ENCODE measurements around the gene MGAT2.

The MGAT2 gene

GRCh38 chr14:49620182-49621113, at the start of gene MGAT2, which contains the start of gene RPL36AL:
MGAT2 (plus strand) TSS chr14:49620799; CDS start chr14:49621269, 470 bp downstream.
RPL36AL (minus strand) TSS chr14:49620626; CDS start chr14:49619104, 1,522 bp downstream.
- peak; percentile 97 for DNase-seq

- no peak for DNase-seq
These were observed 46.6 kb upstream of the MGAT2 start for GRCh38 chr14:49574038-49574437.

GRCh38 chr14:49578141-49578540, 42.5 kb upstream of the MGAT2 start:
- DNase-seq: no peak

- no peak for DNase-seq
These were observed 40.8 kb upstream of the MGAT2 start for GRCh38 chr14:49579841-49580240.

- DNase-seq: peak; percentile 26
These were observed 39.1 kb upstream of the MGAT2 start for GRCh38 chr14:49581209-49582112.

- peak; percentile 37 for DNase-seq
These were observed 38.3 kb upstream of the MGAT2 start for GRCh38 chr14:49582113-49582977.

GRCh38 chr14:49583629-49584028, 37.0 kb upstream of the MGAT2 start:
- no peak for DNase-seq

- DNase-seq: no peak
These were observed 36.5 kb upstream of the MGAT2 start for GRCh38 chr14:49584058-49584457.

- peak; percentile 18 for DNase-seq
These were observed 35.5 kb upstream of the MGAT2 start for GRCh38 chr14:49584981-49585640.

GRCh38 chr14:49585803-49586672, 34.6 kb upstream of the MGAT2 start, which contains the start of gene RPS29:
RPS29 (minus strand) TSS chr14:49586380; CDS start chr14:49586346, 34 bp downstream.
- DNase-seq: peak; percentile 98

GRCh38 chr14:49586673-49587460, 33.7 kb upstream of the MGAT2 start:
- peak; percentile 75 for DNase-seq

GRCh38 chr14:49589387-49589786, 31.2 kb upstream of the MGAT2 start:
- no peak for DNase-seq

- no peak for DNase-seq
These were observed 27.6 kb upstream of the MGAT2 start for GRCh38 chr14:49593016-49593415.

GRCh38 chr14:49594347-49595091, 26.1 kb upstream of the MGAT2 start:
- peak; percentile 8 for DNase-seq

GRCh38 chr14:49598189-49598484, 22.5 kb upstream of the MGAT2 start:
- DNase-seq: peak; percentile 66

GRCh38 chr14:49598485-49599300, 21.9 kb upstream of the MGAT2 start, which contains the start of gene LRR1:
LRR1 (plus strand) TSS chr14:49598940; CDS start chr14:49599021, 81 bp downstream.
- DNase-seq: peak; percentile 85

GRCh38 chr14:49607583-49607982, 13.0 kb upstream of the MGAT2 start:
- DNase-seq: no peak

GRCh38 chr14:49612251-49612650, 8.3 kb upstream of the MGAT2 start:
- no peak for DNase-seq

Measured in NCI-H82 (cell line).